Calu3 (cell line): ENCODE results near the gene KCNG1. TPM values are rescaled to one million over a fixed set of nuclear protein-coding genes. Genes with fewer than 3 reads are reported as not detected.
"Not testable (repeated sequence)": the region's sequence is repeated elsewhere in the genome, so short reads cannot be mapped to it uniquely, and the experiment has no call there.

ENCODE experiments used
- BruUV-seq: library from RNA; stranded (reverse); fragments of 400-500 nt; replicated peaks from 2 replicates; lab custom pipeline; 2021; lab: Mats Ljungman, UMichigan
- CTCF ChIA-PET: fragments of 300-600 bp; sonication (Branson Sonifier 250); formaldehyde crosslinking; loops from one replicate; lab custom pipeline; 2022; ENCODE audit warnings: antibody characterized with exemption; lab: Charles Lee
- DNase-seq: peaks from one replicate; pipeline ENCODE4 v3.0.0; 2022
- H3K27ac Mint-ChIP-seq: one replicate; pipeline ENCODE4 v1.8.0; 2022; ENCODE audit warnings: mixed read lengths; ENCODE audit not compliant: unreplicated experiment
- H3K27me3 Mint-ChIP-seq: one replicate; pipeline ENCODE4 v1.8.0; 2022; ENCODE audit warnings: mixed read lengths; ENCODE audit not compliant: unreplicated experiment
- H3K36me3 Mint-ChIP-seq: one replicate; pipeline ENCODE4 v1.8.0; 2022; ENCODE audit warnings: mild to moderate bottlenecking, moderate library complexity, mixed read lengths; ENCODE audit not compliant: insufficient read depth, unreplicated experiment
- H3K4me1 Mint-ChIP-seq: one replicate; pipeline ENCODE4 v1.8.0; 2022; ENCODE audit warnings: mild to moderate bottlenecking, low read depth, mixed read lengths; ENCODE audit not compliant: unreplicated experiment
- H3K4me3 Mint-ChIP-seq: one replicate; pipeline ENCODE4 v1.8.0; 2022; ENCODE audit warnings: mild to moderate bottlenecking, low read depth, moderate library complexity, mixed read lengths; ENCODE audit not compliant: unreplicated experiment
- H3K9me3 Mint-ChIP-seq: one replicate; pipeline ENCODE4 v1.8.0; 2022; ENCODE audit warnings: low read depth, mixed read lengths; ENCODE audit not compliant: unreplicated experiment
- CTCF ChIP-seq: fragments of 200-600 bp; IDR thresholded peaks from one replicate; pipeline ENCODE4 v1.8.0; 2022; ENCODE audit warnings: antibody characterized with exemption; ENCODE audit not compliant: unreplicated experiment
- intact Hi-C: fragments of 100-400 bp; cut with micrococcal nuclease; formaldehyde crosslinking; loops from one replicate; pipeline ENCODE4 v1.10.0; 2022; ENCODE audit not compliant: unreplicated experiment
- total RNA-seq: library from RNA; stranded (reverse); gene quantifications from 2 replicates; pipeline ENCODE4 v1.2.3, GENCODE V29; 2022

Gene KCNG1
- total RNA-seq, 1 experiment from 2014 or later = 3.9 TPM

GRCh38 chr20:50982363-50982762 is 40.5 kb downstream of the KCNG1 start:
- intact Hi-C loops = loop anchor here (10.0 kb wide), 1 partner anchor 222 kb away; no protein-coding TSS in a partner anchor
- BruUV-seq = no TSS peak

GRCh38 chr20:50981714-50982048 is 41.2 kb downstream of the KCNG1 start:
- no peak for DNase-seq
- CTCF ChIA-PET = interaction anchor here (0.6 to 2.5 kb wide), 13 partner anchors 9 to 1040 kb away, joined by 3 to 11 read pairs (median 4); partner anchors contain the start of genes BCAS4, DPM1 and MOCS3
- Mint-ChIP-seq H3K4me1 (peaks cover 40% of the 10 kb centered on the region), H3K27ac (no peak overlapping the region), H3K27me3 (peaks cover 61% of the 10 kb centered on the region), H3K9me3 (no peaks in the 10 kb centered on the region), H3K36me3 (peaks cover 8% of the 10 kb centered on the region), H3K4me3 (no peak overlapping the region)
- BruUV-seq = no TSS peak
- intact Hi-C loops = loop anchor here (10.0 kb wide), 1 partner anchor 223 kb away; no protein-coding TSS in a partner anchor
- no peak for TF ChIP-seq CTCF

More at GRCh38 chr20:50982363-50982762, 40.5 kb downstream of the KCNG1 start:
- Mint-ChIP-seq H3K27me3 (peaks cover 54% of the 10 kb centered on the region), H3K4me3 (no peak overlapping the region), H3K36me3 (peaks cover 8% of the 10 kb centered on the region), H3K27ac (no peak overlapping the region), H3K4me1 (peaks cover 40% of the 10 kb centered on the region), H3K9me3 (no peaks in the 10 kb centered on the region)
- peak; percentile 77 for DNase-seq
- TF ChIP-seq CTCF = no peak
- CTCF ChIA-PET = interaction anchor here (0.6 to 2.5 kb wide), 9 partner anchors 10 to 344 kb away, joined by 3 to 11 read pairs (median 4); partner anchors contain the start of genes BCAS4, DPM1 and MOCS3

GRCh38 chr20:50980851-50981713 is 41.8 kb downstream of the KCNG1 start:
- BruUV-seq = no TSS peak
- peaks cover 8% of the 10 kb centered on the region for H3K36me3 Mint-ChIP-seq
- H3K27ac Mint-ChIP-seq = peak overlapping the region; percentile 67
- H3K4me1 Mint-ChIP-seq = peaks cover 40% of the 10 kb centered on the region
- peak overlapping the region; percentile 6 for H3K4me3 Mint-ChIP-seq
- peak; percentile 88 for DNase-seq
- CTCF ChIA-PET = interaction anchor here (0.6 to 2.5 kb wide), 15 partner anchors 8 to 1041 kb away, joined by 3 to 11 read pairs (median 4); partner anchors contain the start of genes BCAS4, DPM1 and MOCS3
- intact Hi-C loops = loop anchor here (10.0 kb wide), 1 partner anchor 224 kb away; no protein-coding TSS in a partner anchor
- H3K27me3 Mint-ChIP-seq = peaks cover 67% of the 10 kb centered on the region
- TF ChIP-seq CTCF = peak; percentile 95
- no peaks in the 10 kb centered on the region for H3K9me3 Mint-ChIP-seq

GRCh38 chr20:50980071-50980681 is 42.7 kb downstream of the KCNG1 start:
- Mint-ChIP-seq H3K9me3 (no peaks in the 10 kb centered on the region), H3K36me3 (peaks cover 8% of the 10 kb centered on the region), H3K27me3 (peaks cover 76% of the 10 kb centered on the region), H3K4me3 (peak overlapping the region; percentile 6), H3K4me1 (peaks cover 40% of the 10 kb centered on the region), H3K27ac (peak overlapping the region; percentile 67)
- DNase-seq = peak; percentile 68
- CTCF ChIA-PET = interaction anchor here (1.0 to 2.5 kb wide), 6 partner anchors 10 to 575 kb away, joined by 3 to 8 read pairs (median 4); partner anchors contain the start of genes BCAS4, DPM1 and MOCS3
- TF ChIP-seq CTCF = no peak
- no TSS peak for BruUV-seq
- intact Hi-C loops = loop anchor here (10.0 kb wide), 1 partner anchor 225 kb away; no protein-coding TSS in a partner anchor

- H3K27ac Mint-ChIP-seq, intact Hi-C loops, H3K36me3 Mint-ChIP-seq, H3K4me3 Mint-ChIP-seq, BruUV-seq, DNase-seq, H3K9me3 Mint-ChIP-seq: not testable (repeated sequence)
- Mint-ChIP-seq H3K4me1 (peaks cover 40% of the 10 kb centered on the region), H3K27me3 (peaks cover 82% of the 10 kb centered on the region)
- CTCF ChIA-PET = interaction anchor here (0.8 kb wide), 1 partner anchor 9 kb away, joined by 3 read pairs; no protein-coding TSS in a partner anchor
These were observed 44.4 kb downstream of the KCNG1 start for GRCh38 chr20:50978533-50978932.
